ENCODE data around the gene CD81.

DNA sequence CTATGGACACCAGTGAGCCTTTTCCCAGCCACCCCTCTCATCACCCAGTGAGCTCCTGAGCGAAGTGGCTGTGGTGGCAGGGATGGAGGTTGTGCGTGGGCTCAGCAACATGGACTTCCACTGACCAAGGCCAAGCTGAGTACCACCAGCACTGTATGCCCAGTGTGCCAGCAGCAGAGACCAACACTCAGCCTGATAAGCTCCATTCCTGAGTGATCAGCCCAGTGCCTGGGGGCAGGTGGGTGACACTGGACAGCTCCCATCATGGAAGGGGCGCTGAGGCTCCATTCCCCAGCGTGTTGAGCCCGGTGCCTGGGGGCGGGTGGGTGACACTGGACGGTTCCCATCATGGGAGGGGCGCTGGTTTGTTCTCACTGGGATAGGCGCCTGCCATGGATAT is 17.6 kb upstream of the CD81 start:
- TF ChIP-seq, protein P1, sequence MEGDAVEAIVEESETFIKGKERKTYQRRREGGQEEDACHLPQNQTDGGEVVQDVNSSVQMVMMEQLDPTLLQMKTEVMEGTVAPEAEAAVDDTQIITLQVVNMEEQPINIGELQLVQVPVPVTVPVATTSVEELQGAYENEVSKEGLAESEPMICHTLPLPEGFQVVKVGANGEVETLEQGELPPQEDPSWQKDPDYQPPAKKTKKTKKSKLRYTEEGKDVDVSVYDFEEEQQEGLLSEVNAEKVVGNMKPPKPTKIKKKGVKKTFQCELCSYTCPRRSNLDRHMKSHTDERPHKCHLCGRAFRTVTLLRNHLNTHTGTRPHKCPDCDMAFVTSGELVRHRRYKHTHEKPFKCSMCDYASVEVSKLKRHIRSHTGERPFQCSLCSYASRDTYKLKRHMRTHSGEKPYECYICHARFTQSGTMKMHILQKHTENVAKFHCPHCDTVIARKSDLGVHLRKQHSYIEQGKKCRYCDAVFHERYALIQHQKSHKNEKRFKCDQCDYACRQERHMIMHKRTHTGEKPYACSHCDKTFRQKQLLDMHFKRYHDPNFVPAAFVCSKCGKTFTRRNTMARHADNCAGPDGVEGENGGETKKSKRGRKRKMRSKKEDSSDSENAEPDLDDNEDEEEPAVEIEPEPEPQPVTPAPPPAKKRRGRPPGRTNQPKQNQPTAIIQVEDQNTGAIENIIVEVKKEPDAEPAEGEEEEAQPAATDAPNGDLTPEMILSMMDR (conservative IDR thresholded peaks at IDR 0.05; ENCODE audit: low read depth, low read length), result no peak
- TF ChIP-seq EZH2 (IDR thresholded peaks at IDR 0.05; ENCODE audit: borderline replicate concordance, low read depth, low read length, poor library complexity, severe bottlenecking), result no peak

Measured in A673 (cell line).